ENCODE measurements around the gene ELL2. TPM values are rescaled to one million over a fixed set of nuclear protein-coding genes. Genes with fewer than 3 reads are reported as not detected.

ELL2 gene
- total RNA-seq, 1 experiment from 2014 or later = 27.5 TPM

- Mint-ChIP-seq H3K36me3 (ENCODE audit: insufficient read depth in 1 of 3, low read depth in 3 of 3) (no peaks in the 10 kb centered on the region), H3K4me3 (no peak overlapping the region), H3K4me1 (peaks cover 19 to 21% of the 10 kb centered on the region in 2 experiments), H3K27me3 (ENCODE audit: low read depth) (peaks cover 10% of the 10 kb centered on the region), H3K27ac (no peak overlapping the region), H3K9me3 (no peaks in the 10 kb centered on the region; a peak in 2 of 5 replicates)
- Histone ChIP-seq H2BK12ac (ENCODE audit: insufficient read length, low read depth, low read length) (no peak overlapping the region), H2BK5ac (ENCODE audit: insufficient read length, low read length) (no peak overlapping the region), H3T11ph (ENCODE audit: low read length) (no peak overlapping the region), H4K5ac (ENCODE audit: insufficient read length, low read depth, low read length) (no peak overlapping the region), H4K8ac (replicated peaks; ENCODE audit: insufficient read length, low read depth, low read length) (no peak overlapping the region), H3K4me1 (ENCODE audit: insufficient read depth, low read length) (no peaks in the 10 kb centered on the region), H4K91ac (ENCODE audit: insufficient read length, low read depth, low read length) (no peak overlapping the region), H4K20me1 (ENCODE audit: control insufficient read depth, insufficient read depth, insufficient read length) (no peaks in the 10 kb centered on the region), H2AFZ (ENCODE audit: low read length) (no peak overlapping the region), H3K27me3 (ENCODE audit: insufficient read depth, low read length) (no peaks in the 10 kb centered on the region), H2BK15ac (ENCODE audit: low read depth, low read length) (no peak overlapping the region), H3K18ac (ENCODE audit: insufficient read length, low read depth, low read length) (no peak overlapping the region), H2BK20ac (ENCODE audit: low read depth, low read length, poor library complexity, severe bottlenecking) (no peak overlapping the region), H3K79me2 (ENCODE audit: insufficient read depth, low read length) (no peaks in the 10 kb centered on the region), H3K4ac (ENCODE audit: low read depth, low read length) (no peak overlapping the region), H3K56ac (ENCODE audit: insufficient read length, low read depth, low read length) (no peak overlapping the region), H3K23me2 (ENCODE audit: insufficient read length, low read depth, low read length, poor library complexity, severe bottlenecking) (no peaks in the 10 kb centered on the region), H3K27ac (ENCODE audit: insufficient read length, low read depth, low read length) (no peak overlapping the region), H3K79me1 (ENCODE audit: insufficient read depth, low read depth, low read length, poor library complexity, severe bottlenecking) (no peaks in the 10 kb centered on the region), H3K4me2 (ENCODE audit: insufficient read depth, insufficient read length, low read length) (no peak overlapping the region), H3K14ac (ENCODE audit: insufficient read depth, low read length) (no peak overlapping the region), H3K9me3 (ENCODE audit: control insufficient read depth, low read depth, low read length) (no peaks in the 10 kb centered on the region), H3K9ac (ENCODE audit: extremely low read depth, insufficient read length, low read length) (no peak overlapping the region), H2AK5ac (ENCODE audit: insufficient read length, low read length) (no peak overlapping the region), H3K23ac (ENCODE audit: insufficient read length, low read depth, low read length) (no peak overlapping the region), H2BK120ac (ENCODE audit: low read depth, low read length, poor library complexity, severe bottlenecking) (no peak overlapping the region)
- TF ChIP-seq, protein P1, sequence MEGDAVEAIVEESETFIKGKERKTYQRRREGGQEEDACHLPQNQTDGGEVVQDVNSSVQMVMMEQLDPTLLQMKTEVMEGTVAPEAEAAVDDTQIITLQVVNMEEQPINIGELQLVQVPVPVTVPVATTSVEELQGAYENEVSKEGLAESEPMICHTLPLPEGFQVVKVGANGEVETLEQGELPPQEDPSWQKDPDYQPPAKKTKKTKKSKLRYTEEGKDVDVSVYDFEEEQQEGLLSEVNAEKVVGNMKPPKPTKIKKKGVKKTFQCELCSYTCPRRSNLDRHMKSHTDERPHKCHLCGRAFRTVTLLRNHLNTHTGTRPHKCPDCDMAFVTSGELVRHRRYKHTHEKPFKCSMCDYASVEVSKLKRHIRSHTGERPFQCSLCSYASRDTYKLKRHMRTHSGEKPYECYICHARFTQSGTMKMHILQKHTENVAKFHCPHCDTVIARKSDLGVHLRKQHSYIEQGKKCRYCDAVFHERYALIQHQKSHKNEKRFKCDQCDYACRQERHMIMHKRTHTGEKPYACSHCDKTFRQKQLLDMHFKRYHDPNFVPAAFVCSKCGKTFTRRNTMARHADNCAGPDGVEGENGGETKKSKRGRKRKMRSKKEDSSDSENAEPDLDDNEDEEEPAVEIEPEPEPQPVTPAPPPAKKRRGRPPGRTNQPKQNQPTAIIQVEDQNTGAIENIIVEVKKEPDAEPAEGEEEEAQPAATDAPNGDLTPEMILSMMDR (conservative IDR thresholded peaks at IDR 0.05) = no peak
- WGBS (ENCODE audit: extremely low coverage, insufficient read length, low lambda C conversion rate) = no CpG with 5 or more reads among the region's 7 CpGs
- DNase-seq = no peak
These were observed 105.1 kb downstream of the ELL2 start for GRCh38 chr5:95856501-95856981.
